ENCODE results near the gene TRAF5. TPM values are rescaled to one million over a fixed set of nuclear protein-coding genes. Genes with fewer than 3 reads are reported as not detected.

TRAF5 gene
- total RNA-seq, 1 experiment from 2014 or later = 22.2 TPM

- TF ChIP-seq ATF2 (CRISPR knock-in tag; IDR thresholded peaks at IDR 0.05; ENCODE audit: borderline replicate concordance, low read depth) = no peak
- no peak for TF ChIP-seq FOXK1 (CRISPR knock-in tag; IDR thresholded peaks at IDR 0.05)
- no peak for TF ChIP-seq MAX (CRISPR knock-in tag; IDR thresholded peaks at IDR 0.05)
- no peak for TF ChIP-seq FOXP1 (CRISPR knock-in tag; IDR thresholded peaks at IDR 0.05; ENCODE audit: borderline replicate concordance)
- TF ChIP-seq E2F4 (CRISPR knock-in tag; IDR thresholded peaks at IDR 0.05; ENCODE audit: borderline replicate concordance, low read depth) = no peak
- TF ChIP-seq ZNF396 (CRISPR knock-in tag; IDR thresholded peaks at IDR 0.05; ENCODE audit: borderline replicate concordance) = no peak
- TF ChIP-seq RORB (CRISPR knock-in tag; IDR thresholded peaks at IDR 0.05) = no peak
- no peak for TF ChIP-seq GTF2I (CRISPR knock-in tag; conservative IDR thresholded peaks at IDR 0.05)
- TF ChIP-seq SMAD4 (CRISPR knock-in tag; IDR thresholded peaks at IDR 0.05) = no peak
Measured at GRCh38 chr1:211279340-211279739, 47.3 kb upstream of the TRAF5 start (continued).

GRCh38 chr1:211280910-211281309 is 45.7 kb upstream of the TRAF5 start:
- Mint-ChIP-seq H3K4me3 (no peak overlapping the region), H3K27me3 (ENCODE audit: low read depth) (no peaks in the 10 kb centered on the region), H3K27ac (no peak overlapping the region), H3K9me3 (no peaks in the 10 kb centered on the region), H3K4me1 (no peaks in the 10 kb centered on the region), H3K36me3 (peaks cover 34% of the 10 kb centered on the region)
- CTCF ChIA-PET = interaction anchor here (0.6 kb wide), 1 partner anchor 777 kb away, joined by 3 read pairs; no protein-coding TSS in a partner anchor
- ATAC-seq = no peak
- TF ChIP-seq ZNF281 (CRISPR knock-in tag; IDR thresholded peaks at IDR 0.05) = no peak
- no peak for TF ChIP-seq PRRX2 (CRISPR knock-in tag; IDR thresholded peaks at IDR 0.05)
- TF ChIP-seq KAT7 (CRISPR knock-in tag; IDR thresholded peaks at IDR 0.05; ENCODE audit: borderline replicate concordance) = no peak
- TF ChIP-seq AFF4 (CRISPR knock-in tag; IDR thresholded peaks at IDR 0.05; ENCODE audit: borderline replicate concordance) = no peak
- no peak for TF ChIP-seq TP53 (CRISPR knock-in tag; IDR thresholded peaks at IDR 0.05)
- TF ChIP-seq JUN (CRISPR knock-in tag; IDR thresholded peaks at IDR 0.05) = no peak
- no peak for TF ChIP-seq ZBTB21 (CRISPR knock-in tag; IDR thresholded peaks at IDR 0.05; ENCODE audit: borderline replicate concordance)
- no peak for TF ChIP-seq STAT6 (CRISPR knock-in tag; conservative IDR thresholded peaks at IDR 0.05; ENCODE audit: low read depth)
- TF ChIP-seq ETV6 (CRISPR knock-in tag; IDR thresholded peaks at IDR 0.05) = no peak
- TF ChIP-seq E2F5 (CRISPR knock-in tag; IDR thresholded peaks at IDR 0.05) = no peak
- no peak for TF ChIP-seq PREB (CRISPR knock-in tag; IDR thresholded peaks at IDR 0.05; ENCODE audit: borderline replicate concordance)
- POLR2A ChIA-PET = no interaction called here
- no peak for DNase-seq (ENCODE audit: low spot score)
